Fibroblast of the aortic adventitia (primary cell): ENCODE measurements around the gene SLC9A9. TPM values are rescaled to one million over a fixed set of nuclear protein-coding genes. Genes with fewer than 3 reads are reported as not detected.

Experiments used
- DNase-seq: peaks from one replicate; pipeline ENCODE4 v3.0.0-alpha.2; 2010; ENCODE audit warnings: low read depth
- H3K4me3 ChIP-seq: 2 replicates; pipeline ENCODE4 v1.5.1; 2011; ENCODE audit warnings: low read depth, mild to moderate bottlenecking, control low read depth, low read length, moderate library complexity
- total RNA-seq: library from RNA; depleted of rRNA; stranded (reverse); fragments of >200 nt; gene quantifications from 2 replicates; pipeline ENCODE4 v1.2.3, GENCODE V29; 2012; ENCODE audit warnings: low replicate concordance
- TF ChIP-seq, protein P1 (sequence below): IDR thresholded peaks from 2 replicates; pipeline ENCODE4 v1.5.1; 2011; ENCODE audit warnings: mild to moderate bottlenecking, low read length, control low read depth, inconsistent platforms; ENCODE audit not compliant: insufficient read depth

SLC9A9 gene
- total RNA-seq, 1 donor = 23.8 TPM

- TF ChIP-seq, protein P1, sequence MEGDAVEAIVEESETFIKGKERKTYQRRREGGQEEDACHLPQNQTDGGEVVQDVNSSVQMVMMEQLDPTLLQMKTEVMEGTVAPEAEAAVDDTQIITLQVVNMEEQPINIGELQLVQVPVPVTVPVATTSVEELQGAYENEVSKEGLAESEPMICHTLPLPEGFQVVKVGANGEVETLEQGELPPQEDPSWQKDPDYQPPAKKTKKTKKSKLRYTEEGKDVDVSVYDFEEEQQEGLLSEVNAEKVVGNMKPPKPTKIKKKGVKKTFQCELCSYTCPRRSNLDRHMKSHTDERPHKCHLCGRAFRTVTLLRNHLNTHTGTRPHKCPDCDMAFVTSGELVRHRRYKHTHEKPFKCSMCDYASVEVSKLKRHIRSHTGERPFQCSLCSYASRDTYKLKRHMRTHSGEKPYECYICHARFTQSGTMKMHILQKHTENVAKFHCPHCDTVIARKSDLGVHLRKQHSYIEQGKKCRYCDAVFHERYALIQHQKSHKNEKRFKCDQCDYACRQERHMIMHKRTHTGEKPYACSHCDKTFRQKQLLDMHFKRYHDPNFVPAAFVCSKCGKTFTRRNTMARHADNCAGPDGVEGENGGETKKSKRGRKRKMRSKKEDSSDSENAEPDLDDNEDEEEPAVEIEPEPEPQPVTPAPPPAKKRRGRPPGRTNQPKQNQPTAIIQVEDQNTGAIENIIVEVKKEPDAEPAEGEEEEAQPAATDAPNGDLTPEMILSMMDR = no peak
- no peak overlapping the region for H3K4me3 ChIP-seq
- DNase-seq = no peak
These were observed 569.5 kb downstream of the SLC9A9 start for GRCh38 chr3:143278721-143279120.

GRCh38 chr3:143277531-143277930 is 570.7 kb downstream of the SLC9A9 start:
- TF ChIP-seq, protein P1 = no peak
- DNase-seq = no peak
- no peak overlapping the region for H3K4me3 ChIP-seq

DNA sequence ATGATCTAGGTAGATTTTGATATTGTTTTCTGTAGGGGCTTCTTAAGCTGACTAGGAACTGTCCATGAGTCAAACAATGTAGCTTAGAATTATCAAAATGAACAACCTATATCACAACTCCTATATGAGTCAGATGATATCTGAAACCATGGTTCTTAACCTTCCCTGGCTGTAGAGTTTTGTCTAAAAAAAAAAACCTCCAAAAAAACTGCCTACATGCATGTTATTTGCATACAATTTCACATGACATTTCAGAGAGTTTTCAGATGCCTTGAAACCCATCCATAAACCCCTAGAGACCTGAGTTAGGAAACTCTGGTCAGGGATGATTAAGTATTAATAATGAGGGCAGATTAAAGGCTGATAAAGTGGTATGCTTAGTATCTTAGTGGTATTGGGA is 571.7 kb downstream of the SLC9A9 start:
- H3K4me3 ChIP-seq = no peak overlapping the region
- no peak for DNase-seq
- TF ChIP-seq, protein P1 = no peak

DNA sequence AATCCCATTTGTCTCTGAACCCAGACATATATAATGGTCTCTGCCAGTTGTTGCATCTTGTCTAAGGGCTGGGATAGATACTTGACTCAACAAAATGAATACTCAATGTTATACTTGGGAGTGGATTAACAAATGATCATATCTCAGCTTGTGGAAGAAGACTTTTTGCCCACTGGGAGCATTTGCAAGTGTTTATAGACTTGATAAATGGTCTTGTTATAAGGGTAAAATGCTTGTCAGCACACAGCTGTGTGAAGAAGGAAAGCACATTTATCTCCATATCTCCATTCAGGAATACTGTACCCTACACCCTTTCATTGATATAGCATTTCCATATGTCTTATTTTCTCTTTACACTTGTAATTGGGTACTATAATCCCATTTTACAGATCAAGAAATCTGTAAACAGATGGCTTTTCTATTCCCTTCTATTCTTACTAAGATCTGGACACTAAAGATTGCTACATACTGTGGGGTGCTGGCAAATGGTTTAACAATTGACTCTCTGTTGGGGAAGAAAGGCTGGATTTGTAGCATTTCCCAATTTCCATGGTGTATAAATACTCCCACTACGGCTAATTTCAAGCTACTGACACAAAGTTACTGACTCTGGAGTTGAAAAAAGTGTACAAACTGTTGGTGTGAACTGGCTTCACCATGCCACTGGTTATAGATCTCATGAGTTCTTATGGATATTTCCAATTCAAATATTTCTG is 574.1 kb downstream of the SLC9A9 start:
- DNase-seq = no peak
- no peak overlapping the region for H3K4me3 ChIP-seq
- TF ChIP-seq, protein P1 = no peak

GRCh38 chr3:143271136-143271535 is 577.1 kb downstream of the SLC9A9 start:
- TF ChIP-seq, protein P1 = no peak
- DNase-seq = no peak
- H3K4me3 ChIP-seq = no peak overlapping the region

GRCh38 chr3:143269741-143270140 is 578.5 kb downstream of the SLC9A9 start:
- TF ChIP-seq, protein P1 = no peak
- DNase-seq = no peak
- H3K4me3 ChIP-seq = no peak overlapping the region

GRCh38 chr3:143267989-143268388 is 580.3 kb downstream of the SLC9A9 start:
- H3K4me3 ChIP-seq = no peak overlapping the region
- TF ChIP-seq, protein P1 = no peak
- DNase-seq = peak; percentile 14
